Omental fat pad (tissue), 4 donors: ENCODE data around the gene CYP2A13. TPM values are rescaled to one million over a fixed set of nuclear protein-coding genes. Genes with fewer than 3 reads are reported as not detected.
A peak's percentile ranks its signal among the peaks of the same experiment; 100 is the strongest.
"Not testable (repeated sequence)": the region's sequence is repeated elsewhere in the genome, so short reads cannot be mapped to it uniquely, and the experiment has no call there.

Source experiments
- ATAC-seq: fragments of 150-250 bp; one replicate; pipeline ENCODE4 v1.9.1; 2016; ENCODE audit warnings: mild to moderate bottlenecking, moderate library complexity; ENCODE audit not compliant: low FRiP score
- DNase-seq: peaks from one replicate; pipeline ENCODE4 v3.0.0-alpha.2; 2019; ENCODE audit warnings: low spot score
- total RNA-seq, 4 donors: library from RNA; depleted of rRNA; stranded (reverse); fragments of >200 nt; gene quantifications; one replicate each; pipeline ENCODE4 v1.1.0, GENCODE V29; 2016
- TF ChIP-seq, protein P1 (sequence below), 3 donors: fragments of 450-650 bp; IDR thresholded peaks; one replicate each; pipeline ENCODE4 v1.5.1; 2016 to 2017; ENCODE audit warnings: antibody characterized with exemption in 3 of 3, mild to moderate bottlenecking in 3 of 3, moderate library complexity in 2 of 3

Gene CYP2A13
- total RNA-seq, 4 donors from 2014 or later, result not detected

DNA sequence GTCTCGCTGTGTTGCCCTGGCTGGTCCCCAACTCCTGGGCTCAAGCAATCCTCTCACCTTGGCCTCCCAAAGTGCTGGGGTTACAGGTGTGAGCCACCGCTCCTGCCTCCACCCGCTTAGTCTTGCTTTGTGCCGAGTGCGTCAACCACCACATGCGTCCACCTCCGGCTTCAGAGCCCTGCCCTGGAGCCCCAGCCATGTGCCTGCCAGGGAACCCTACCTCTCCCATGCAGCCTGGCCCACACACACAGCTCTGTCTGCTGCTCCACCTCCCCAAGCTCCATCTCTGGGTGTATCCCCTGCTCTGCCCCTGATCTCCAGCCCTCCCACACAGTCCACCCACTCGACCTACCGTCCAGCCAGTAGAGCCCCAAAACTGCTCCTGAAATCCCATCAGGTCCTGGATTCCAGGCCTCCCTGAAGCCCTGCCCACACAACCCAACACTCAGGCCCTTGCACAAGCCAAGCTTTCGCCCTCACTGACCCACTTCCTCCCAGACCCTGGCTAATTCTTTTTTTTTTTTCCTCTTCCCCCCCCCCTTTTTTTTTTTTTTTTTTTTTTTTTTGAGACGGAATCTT is 35.6 kb downstream of the CYP2A13 start:
- TF ChIP-seq, protein P1, sequence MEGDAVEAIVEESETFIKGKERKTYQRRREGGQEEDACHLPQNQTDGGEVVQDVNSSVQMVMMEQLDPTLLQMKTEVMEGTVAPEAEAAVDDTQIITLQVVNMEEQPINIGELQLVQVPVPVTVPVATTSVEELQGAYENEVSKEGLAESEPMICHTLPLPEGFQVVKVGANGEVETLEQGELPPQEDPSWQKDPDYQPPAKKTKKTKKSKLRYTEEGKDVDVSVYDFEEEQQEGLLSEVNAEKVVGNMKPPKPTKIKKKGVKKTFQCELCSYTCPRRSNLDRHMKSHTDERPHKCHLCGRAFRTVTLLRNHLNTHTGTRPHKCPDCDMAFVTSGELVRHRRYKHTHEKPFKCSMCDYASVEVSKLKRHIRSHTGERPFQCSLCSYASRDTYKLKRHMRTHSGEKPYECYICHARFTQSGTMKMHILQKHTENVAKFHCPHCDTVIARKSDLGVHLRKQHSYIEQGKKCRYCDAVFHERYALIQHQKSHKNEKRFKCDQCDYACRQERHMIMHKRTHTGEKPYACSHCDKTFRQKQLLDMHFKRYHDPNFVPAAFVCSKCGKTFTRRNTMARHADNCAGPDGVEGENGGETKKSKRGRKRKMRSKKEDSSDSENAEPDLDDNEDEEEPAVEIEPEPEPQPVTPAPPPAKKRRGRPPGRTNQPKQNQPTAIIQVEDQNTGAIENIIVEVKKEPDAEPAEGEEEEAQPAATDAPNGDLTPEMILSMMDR (IDR thresholded peaks at IDR 0.05), result no peak

DNA sequence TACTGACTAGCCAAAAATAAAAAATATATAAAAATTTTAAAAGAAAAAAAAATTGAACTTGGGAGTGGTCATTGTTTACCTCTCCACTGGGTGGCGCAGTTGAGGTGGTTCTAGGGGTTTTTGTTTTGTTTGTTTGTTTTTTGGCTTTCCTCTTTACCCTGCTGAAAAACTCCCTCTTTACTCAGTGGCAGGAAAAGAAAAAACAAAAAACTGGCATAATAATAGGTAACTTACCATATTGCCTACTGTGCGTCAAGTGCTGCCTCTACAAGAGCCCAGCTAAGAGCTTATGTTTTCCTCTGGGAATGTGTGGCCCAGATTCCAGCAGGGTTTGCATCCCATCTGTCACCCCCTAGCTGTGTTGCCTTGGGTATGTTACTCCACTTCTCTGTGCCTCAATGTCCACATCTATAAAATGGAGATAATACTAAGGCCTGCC is 38.5 kb downstream of the CYP2A13 start:
- ATAC-seq, DNase-seq: not testable (repeated sequence)

More for the DNA sequence above, 35.6 kb downstream of the CYP2A13 start:
- DNase-seq (no peak), ATAC-seq (no peak)

DNA sequence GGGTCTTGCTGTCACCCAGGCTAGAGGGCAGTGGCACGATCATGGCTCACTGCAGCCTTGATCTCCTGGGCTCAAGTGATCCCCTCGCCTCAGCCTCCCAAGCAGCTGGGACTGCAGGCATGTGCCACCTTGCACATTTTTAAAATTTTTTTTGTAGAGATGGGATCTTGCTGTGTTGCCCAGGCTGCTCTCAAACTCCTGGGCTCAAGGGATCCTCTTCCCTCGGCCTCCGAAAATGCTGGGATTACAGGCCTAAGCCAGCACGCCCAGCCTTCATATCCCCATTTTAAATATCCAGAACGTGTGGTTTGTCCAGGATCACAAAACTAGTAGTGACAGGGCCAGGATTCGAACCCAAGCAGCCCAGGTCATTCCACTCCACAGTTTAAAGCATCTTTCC is 39.1 kb downstream of the CYP2A13 start:
- not testable (repeated sequence) for ATAC-seq, DNase-seq

DNA sequence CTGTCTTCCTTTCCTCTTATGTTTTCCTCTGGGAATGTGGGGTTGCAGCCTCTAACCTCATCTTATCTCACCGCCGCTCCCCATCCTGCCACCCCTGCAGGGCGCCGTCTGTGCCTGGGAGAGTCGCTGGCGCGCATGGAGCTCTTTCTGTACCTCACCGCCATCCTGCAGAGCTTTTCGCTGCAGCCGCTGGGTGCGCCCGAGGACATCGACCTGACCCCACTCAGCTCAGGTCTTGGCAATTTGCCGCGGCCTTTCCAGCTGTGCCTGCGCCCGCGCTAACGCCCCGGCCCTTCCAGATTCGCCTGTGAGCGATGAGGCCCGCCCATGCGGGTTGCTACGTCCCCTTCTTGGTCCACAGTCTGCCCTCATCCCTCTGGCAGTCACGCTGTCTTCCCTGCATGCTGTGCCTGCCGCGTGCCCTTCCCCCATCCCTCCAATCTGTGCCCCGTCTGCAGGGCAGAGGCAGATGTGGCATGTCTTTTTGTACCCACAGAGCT is 39.6 kb downstream of the CYP2A13 start:
- ATAC-seq (peak; percentile 89), DNase-seq (peak; percentile 59)

DNA sequence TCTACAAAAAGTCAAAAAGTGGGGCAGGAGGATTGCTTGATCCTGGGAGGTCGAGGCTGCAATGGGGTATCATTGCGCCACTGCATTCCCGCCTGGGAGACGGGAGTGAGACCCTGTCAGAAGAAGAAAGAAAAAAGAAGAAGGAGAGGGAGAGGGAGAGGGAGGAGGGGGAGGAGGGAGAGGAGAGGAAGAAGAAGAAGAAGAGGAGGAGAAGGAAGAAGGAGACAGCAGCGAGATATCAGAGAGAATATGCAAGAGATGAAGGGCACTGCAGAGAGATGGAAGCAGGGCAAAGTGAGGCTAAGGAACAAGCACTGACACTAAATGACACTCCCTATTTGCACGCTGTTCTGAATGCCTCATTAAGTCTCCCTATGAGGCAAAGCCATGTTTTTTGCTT is 40.4 kb downstream of the CYP2A13 start:
- no peak for DNase-seq
- ATAC-seq, result no peak
- TF ChIP-seq, protein P1 (IDR thresholded peaks at IDR 0.05), result no peak

DNA sequence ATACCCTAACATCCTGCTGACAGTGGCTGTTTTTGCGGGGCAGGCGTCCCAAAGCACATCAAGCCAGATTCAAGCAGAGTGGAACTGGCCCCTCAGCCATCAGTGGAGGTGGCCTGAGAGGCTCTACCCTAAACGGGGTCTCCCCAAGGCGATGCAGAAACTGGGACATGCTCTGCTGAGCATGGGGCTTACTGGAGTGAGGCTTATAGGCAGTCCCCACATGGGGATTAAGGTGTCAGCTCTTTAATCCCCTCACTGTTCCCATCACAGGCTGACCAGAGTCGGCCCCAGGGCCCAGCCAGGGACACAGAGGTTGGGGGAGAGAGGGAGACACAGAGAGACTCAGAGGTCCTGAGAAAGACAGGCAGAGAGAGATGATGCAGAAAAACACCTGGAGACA is 42.9 kb downstream of the CYP2A13 start:
- no peak for ATAC-seq
- no peak for DNase-seq
- TF ChIP-seq, protein P1 (IDR thresholded peaks at IDR 0.05), result no peak

DNA sequence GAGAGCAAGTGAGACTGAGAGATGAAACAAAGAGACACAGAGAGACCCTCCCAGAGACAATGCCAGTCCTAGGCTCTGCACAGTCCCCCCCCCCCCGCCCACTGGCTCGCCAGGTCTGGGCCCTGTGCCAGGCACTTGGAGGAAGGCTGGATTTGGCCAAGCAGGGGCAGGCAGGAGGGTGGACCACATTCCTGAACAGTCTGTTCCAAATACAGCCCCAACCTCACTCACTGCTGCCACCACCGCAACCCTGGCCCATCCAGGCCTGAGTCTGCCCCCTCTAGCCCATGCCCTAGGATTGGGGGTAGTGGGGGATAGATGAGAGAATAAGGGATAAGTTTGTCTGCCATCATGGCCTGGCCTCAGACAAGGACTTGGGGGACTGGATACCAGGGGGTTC is 45.0 kb downstream of the CYP2A13 start:
- DNase-seq (no peak), ATAC-seq (no peak)
- TF ChIP-seq, protein P1 (IDR thresholded peaks at IDR 0.05), result no peak

DNA sequence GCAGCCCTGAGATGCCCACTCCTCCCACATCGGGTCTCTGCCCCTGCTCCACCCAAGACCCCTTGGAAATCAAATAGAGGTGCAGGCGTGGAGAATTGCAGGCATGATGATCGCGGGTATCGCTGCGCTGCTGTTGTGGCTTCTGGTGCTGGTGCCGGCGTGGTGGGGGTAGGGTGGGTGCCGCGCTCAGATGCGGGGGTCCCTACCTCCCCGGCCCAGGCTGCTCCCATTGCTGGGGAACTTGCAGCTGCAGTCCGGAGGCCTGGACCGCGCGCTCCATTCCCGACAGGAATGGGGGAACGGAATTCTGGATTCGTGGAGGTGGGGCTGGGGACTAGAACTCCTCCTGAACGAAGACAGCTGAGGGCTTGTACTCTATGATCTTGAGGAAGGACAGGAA is 46.4 kb downstream of the CYP2A13 start:
- ATAC-seq (no peak), DNase-seq (no peak)
- TF ChIP-seq, protein P1 (IDR thresholded peaks at IDR 0.05), result no peak

DNA sequence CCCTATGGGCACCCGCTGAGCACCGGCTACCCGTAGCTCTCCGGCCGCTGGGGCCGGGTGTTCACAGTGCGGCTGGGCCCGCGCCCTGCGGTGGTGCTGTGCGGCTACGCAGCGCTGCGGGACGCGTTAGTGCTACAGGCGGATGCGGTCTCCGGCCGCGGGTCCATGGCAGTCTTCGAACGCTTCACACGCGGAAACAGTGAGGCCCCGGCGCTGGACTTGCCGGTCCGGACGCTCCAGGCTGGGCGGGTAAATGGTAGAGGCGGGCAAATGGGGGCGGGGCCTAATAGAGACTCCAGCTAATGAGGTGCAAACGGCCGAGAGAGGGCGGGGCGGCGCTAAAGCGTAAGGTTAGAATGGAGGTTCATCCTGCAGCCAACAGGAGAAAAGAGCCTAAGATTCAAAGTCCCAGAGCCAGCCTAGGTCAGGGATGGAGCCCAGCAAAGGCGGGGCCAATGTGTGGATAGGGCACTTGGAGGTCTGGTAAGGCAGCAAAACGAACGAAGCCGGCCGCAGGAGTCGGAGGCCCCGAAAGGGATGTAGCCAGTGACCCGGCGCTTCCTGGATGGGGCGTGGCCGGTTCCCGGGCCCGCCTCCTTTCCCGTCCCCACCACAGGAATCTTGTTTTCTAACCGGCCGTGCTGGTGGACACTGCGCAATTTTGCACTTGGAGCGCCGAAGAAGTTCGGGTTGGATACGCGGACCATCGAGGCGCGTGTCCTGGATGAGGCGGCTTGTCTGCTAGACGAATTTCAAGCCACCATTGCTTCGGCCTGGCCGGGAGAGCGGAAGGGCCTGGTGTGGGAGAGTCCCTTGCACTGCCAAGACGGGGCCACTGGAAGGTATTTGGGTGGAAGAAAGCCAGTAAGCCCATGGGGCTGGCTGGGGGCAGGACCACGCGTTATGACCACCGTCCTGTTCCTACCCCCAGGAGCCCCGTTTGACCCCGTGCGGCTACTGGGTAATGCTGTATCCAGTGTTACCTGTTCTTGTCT is 47.4 kb downstream of the CYP2A13 start:
- ATAC-seq, result peak; percentile 97
- not testable (repeated sequence) for DNase-seq
